H1 (cell line): ENCODE measurements around the gene XCL1. TPM values are rescaled to one million over a fixed set of nuclear protein-coding genes. Genes with fewer than 3 reads are reported as not detected.

Source experiments
- CTCF ChIA-PET: fragments of 300-600 bp; sonication (Branson Sonifier 250); formaldehyde crosslinking; loops from one replicate; lab custom pipeline; 2021; ENCODE audit not compliant: partially characterized antibody; lab: Charles Lee
- POLR2A ChIA-PET: fragments of 300-600 bp; sonication (Branson Sonifier 250); formaldehyde crosslinking; loops from one replicate; lab custom pipeline; 2021; ENCODE audit warnings: inconsistent platforms; ENCODE audit not compliant: partially characterized antibody; lab: Charles Lee
- DNase-seq, 2 experiments: peaks; one replicate each; pipeline versions ENCODE4 v3.0.0 to v3.0.0-alpha.2; 2010 to 2022; ENCODE audit warnings: low spot score in 2 of 2, low read depth in 1 of 2, mixed read lengths in 1 of 2
- FAIRE-seq: peaks from 2 replicates; lab custom pipeline; 2011; peaks lifted over from hg19 to GRCh38; lab: Jason Lieb, UNC
- H2AFZ ChIP-seq: 2 replicates; pipeline ENCODE4 v1.8.1; 2012; ENCODE audit warnings: low read length, inconsistent platforms
- H2AK5ac ChIP-seq: 2 replicates; pipeline ENCODE4 v1.6.1; 2013; ENCODE audit warnings: low read depth, low read length
- H2BK120ac ChIP-seq: replicated peaks from 2 replicates; pipeline ENCODE3; 2013; ENCODE audit warnings: low read depth, low read length, inconsistent platforms
- H2BK12ac ChIP-seq: 2 replicates; pipeline ENCODE4 v1.6.1; 2013; ENCODE audit warnings: low read depth, low read length
- H2BK15ac ChIP-seq: 2 replicates; pipeline ENCODE4 v1.6.1; 2013; ENCODE audit warnings: low read length
- H2BK20ac ChIP-seq: 2 replicates; pipeline ENCODE4 v1.6.1; 2013; ENCODE audit warnings: low read length
- H2BK5ac ChIP-seq: 2 replicates; pipeline ENCODE4 v1.6.1; 2013; ENCODE audit warnings: low read depth, low read length
- H3K14ac ChIP-seq: 2 replicates; pipeline ENCODE4 v1.6.1; 2013; ENCODE audit warnings: inconsistent platforms; ENCODE audit not compliant: insufficient read length
- H3K18ac ChIP-seq: 2 replicates; pipeline ENCODE4 v1.6.1; 2013; ENCODE audit warnings: low read length; ENCODE audit errors: extremely low read depth
- H3K23ac ChIP-seq: 2 replicates; pipeline ENCODE4 v1.6.1; 2013; ENCODE audit warnings: inconsistent platforms; ENCODE audit not compliant: insufficient read length
- H3K23me2 ChIP-seq: 2 replicates; pipeline ENCODE4 v1.6.1; 2013; ENCODE audit warnings: low read depth, low read length
- H3K27ac ChIP-seq: 2 replicates; pipeline ENCODE4 v1.6.1; 2011; ENCODE audit warnings: low read depth, low read length, inconsistent platforms
- H3K27me3 ChIP-seq, 4 experiments: replicated peaks in 1 of 4; 1 replicate in 1 of 4; 2 replicates in 3 of 4; pipeline versions ENCODE4 v1.6.1 to v1.8.1; 2011 to 2013; ENCODE audit warnings: low read length in 3 of 4, mild to moderate bottlenecking in 3 of 4, inconsistent platforms in 2 of 4, mixed read lengths in 2 of 4, moderate library complexity in 1 of 4; ENCODE audit not compliant: control insufficient read depth in 3 of 4, insufficient read depth in 3 of 4; ENCODE audit errors: extremely low read depth in 1 of 4
- H3K36me3 ChIP-seq, 4 experiments: 2 replicates each; pipeline versions ENCODE4 v1.6.1 to v1.8.1; 2011 to 2013; ENCODE audit warnings: mild to moderate bottlenecking in 4 of 4, low read length in 3 of 4, moderate library complexity in 2 of 4, control low read depth in 1 of 4, inconsistent platforms in 1 of 4; ENCODE audit not compliant: insufficient read depth in 4 of 4, control insufficient read depth in 2 of 4
- H3K4ac ChIP-seq: replicated peaks from 2 replicates; pipeline ENCODE3; 2013; ENCODE audit warnings: low read length, low read depth, mixed read lengths, inconsistent platforms; ENCODE audit not compliant: insufficient read length
- H3K4me1 ChIP-seq, 4 experiments: replicated peaks in 1 of 4; 1 replicate in 1 of 4; 2 replicates in 3 of 4; pipeline versions ENCODE4 v1.6.1 to v1.8.1; 2011 to 2013; ENCODE audit warnings: low read length in 3 of 4, inconsistent platforms in 2 of 4, mixed read lengths in 1 of 4; ENCODE audit not compliant: insufficient read depth in 4 of 4, control insufficient read depth in 3 of 4
- H3K4me2 ChIP-seq, 2 experiments: 2 replicates each; pipeline versions ENCODE4 v1.6.1 to v1.8.1; 2011 to 2013; ENCODE audit warnings: low read depth in 2 of 2, low read length in 2 of 2, control low read depth in 1 of 2, inconsistent platforms in 1 of 2, mild to moderate bottlenecking in 1 of 2; ENCODE audit not compliant: insufficient read depth in 1 of 2
- H3K4me3 ChIP-seq, 4 experiments: fragments of 200-600, 300-600 bp in 1 of 4; sonication (generic), shearing (Covaris generic), sonication (Bioruptor Twin) in 1 of 4; 2 replicates each; pipeline versions ENCODE4 v1.5.1 to v1.8.1; 2011 to 2016; ENCODE audit warnings: low read length in 4 of 4, low read depth in 3 of 4, control low read depth in 2 of 4, inconsistent platforms in 2 of 4, mild to moderate bottlenecking in 2 of 4, mixed read lengths in 1 of 4, moderate library complexity in 1 of 4; ENCODE audit not compliant: insufficient read depth in 2 of 4; ENCODE audit errors: extremely low read depth in 1 of 4
- H3K56ac ChIP-seq: replicated peaks from 2 replicates; pipeline ENCODE3; 2013; ENCODE audit warnings: low read depth, mild to moderate bottlenecking, mixed read lengths, low read length, inconsistent platforms; ENCODE audit not compliant: insufficient read length
- H3K79me1 ChIP-seq: 2 replicates; pipeline ENCODE4 v1.6.1; 2013; ENCODE audit warnings: low read depth, low read length, control low read depth
- H3K79me2 ChIP-seq, 2 experiments: 2 replicates each; pipeline versions ENCODE4 v1.6.1 to v1.8.1; 2012 to 2013; ENCODE audit warnings: low read length in 2 of 2, mild to moderate bottlenecking in 2 of 2, inconsistent platforms in 1 of 2; ENCODE audit not compliant: insufficient read depth in 2 of 2, control insufficient read depth in 1 of 2
- H3K9ac ChIP-seq, 4 experiments: replicated peaks in 1 of 4; 1 replicate in 1 of 4; 2 replicates in 3 of 4; pipeline versions ENCODE4 v1.6.1 to v1.8.1; 2011 to 2013; ENCODE audit warnings: low read depth in 3 of 4, low read length in 3 of 4, control low read depth in 2 of 4, mild to moderate bottlenecking in 2 of 4, moderate library complexity in 2 of 4, inconsistent platforms in 1 of 4; ENCODE audit errors: extremely low read depth in 1 of 4
- H3K9me3 ChIP-seq, 2 experiments: 2 replicates each; pipeline versions ENCODE4 v1.6.1 to v1.8.1; 2012 to 2013; ENCODE audit warnings: mild to moderate bottlenecking in 2 of 2, moderate library complexity in 2 of 2, control low read depth in 1 of 2, inconsistent platforms in 1 of 2, low read depth in 1 of 2, low read length in 1 of 2, mixed read lengths in 1 of 2; ENCODE audit not compliant: insufficient read depth in 2 of 2
- H4K20me1 ChIP-seq, 2 experiments: replicated peaks in 1 of 2; 2 replicates each; pipeline versions ENCODE3 to v1.8.1; 2011 to 2013; ENCODE audit warnings: inconsistent platforms in 2 of 2, low read length in 2 of 2, mild to moderate bottlenecking in 1 of 2; ENCODE audit not compliant: insufficient read depth in 2 of 2, control insufficient read depth in 1 of 2
- H4K5ac ChIP-seq: 2 replicates; pipeline ENCODE4 v1.6.1; 2013; ENCODE audit warnings: low read length, low read depth, mixed read lengths, inconsistent platforms; ENCODE audit not compliant: insufficient read length
- H4K8ac ChIP-seq: 2 replicates; pipeline ENCODE4 v1.8.0; 2013; ENCODE audit warnings: mild to moderate bottlenecking, moderate library complexity, low read length, inconsistent platforms; ENCODE audit not compliant: insufficient read depth; ENCODE audit errors: extremely low read depth
- H4K91ac ChIP-seq: replicated peaks from 2 replicates; pipeline ENCODE3; 2013; ENCODE audit warnings: low read length, mixed read lengths, inconsistent platforms; ENCODE audit not compliant: insufficient read length
- ATF2 ChIP-seq: IDR thresholded peaks from 2 replicates; pipeline ENCODE4 v1.6.1; 2012; ENCODE audit warnings: low read length, inconsistent platforms
- CHD2 ChIP-seq: IDR thresholded peaks from 2 replicates; pipeline ENCODE4 v1.6.1; 2012; ENCODE audit warnings: low read length, improper control_type of control experiment
- E2F6 ChIP-seq: IDR thresholded peaks from 2 replicates; pipeline ENCODE4 v1.6.1; 2012; ENCODE audit warnings: inconsistent platforms
- EP300 ChIP-seq, 2 experiments: IDR thresholded peaks; 1 replicate in 1 of 2; 2 replicates in 1 of 2; pipeline ENCODE4 v1.6.1; 2011 to 2012; ENCODE audit warnings: low read depth in 2 of 2, low read length in 2 of 2, mild to moderate bottlenecking in 2 of 2, borderline replicate concordance in 1 of 2, inconsistent platforms in 1 of 2, moderate library complexity in 1 of 2
- EZH2 ChIP-seq: fragments of 200-600 bp; sonication (generic); IDR thresholded peaks from 2 replicates; pipeline ENCODE4 v1.7.1; 2012; ENCODE audit warnings: low read depth, mild to moderate bottlenecking, moderate library complexity, low read length, inconsistent platforms; ENCODE audit not compliant: severe bottlenecking
- KDM4A ChIP-seq: IDR thresholded peaks from one replicate; pipeline ENCODE4 v1.7.1; 2012; ENCODE audit warnings: low read depth, mild to moderate bottlenecking, moderate library complexity, low read length, inconsistent platforms; ENCODE audit not compliant: severe bottlenecking
- MAX ChIP-seq: IDR thresholded peaks from 2 replicates; pipeline ENCODE4 v1.6.1; 2012; ENCODE audit warnings: inconsistent platforms
- POLR2A ChIP-seq, 2 experiments: IDR thresholded peaks; 1 replicate in 1 of 2; 2 replicates in 1 of 2; pipeline ENCODE4 v1.6.1; 2011; ENCODE audit warnings: low read depth in 2 of 2, low read length in 2 of 2, mild to moderate bottlenecking in 2 of 2; ENCODE audit errors: control extremely low read depth in 1 of 2
- RBBP5 ChIP-seq: IDR thresholded peaks from 2 replicates; pipeline ENCODE4 v1.7.1; 2012; ENCODE audit warnings: low read depth, mild to moderate bottlenecking, inconsistent platforms, low read length, moderate library complexity, borderline replicate concordance
- SIX5 ChIP-seq: IDR thresholded peaks from 2 replicates; pipeline ENCODE4 v1.6.1; 2011; ENCODE audit warnings: mild to moderate bottlenecking, low read depth, low read length
- SP1 ChIP-seq: IDR thresholded peaks from 2 replicates; pipeline ENCODE4 v1.6.1; 2011; ENCODE audit warnings: low read depth, low read length
- SP2 ChIP-seq: IDR thresholded peaks from 2 replicates; pipeline ENCODE4 v1.6.1; 2012; ENCODE audit warnings: mild to moderate bottlenecking, low read length, inconsistent platforms
- YY1 ChIP-seq: IDR thresholded peaks from 2 replicates; pipeline ENCODE4 v1.6.1; 2011; ENCODE audit warnings: low read depth, mild to moderate bottlenecking, low read length
- WGBS, 2 experiments: shearing (Covaris generic) in 1 of 2; methylation state at CpG; one replicate each; pipeline versions ENCODE4 v1.1.6 to v1.1.7; 2013 to 2015; ENCODE audit warnings: low lambda C conversion rate in 2 of 2, mixed read lengths in 2 of 2, inconsistent platforms in 1 of 2, low coverage in 1 of 2, missing lambda C conversion rate in 1 of 2; ENCODE audit not compliant: insufficient replicate concordance in 2 of 2, insufficient coverage in 1 of 2, insufficient read length in 1 of 2; ENCODE audit errors: extremely low coverage in 1 of 2, missing lambda C conversion rate in 1 of 2; 5-methylcytosine and 5-hydroxymethylcytosine counted together
- polyA plus RNA-seq, 7 experiments: library from polyadenylated mRNA; depleted of rRNA in 3 of 7; stranded (reverse) in 5 of 7; unstranded in 2 of 7; fragments of >200 nt in 5 of 7; fragments of 200-250 nt in 2 of 7; gene quantifications; 1 replicate in 5 of 7; 2 replicates in 1 of 7; 4 replicates in 1 of 7; pipeline versions ENCODE4 v1.2.1 to v1.2.3, GENCODE V29; 2011 to 2013; ENCODE audit warnings: missing spikeins in 2 of 7, mixed read lengths in 2 of 7
- total RNA-seq: library from RNA; stranded (reverse); fragmentation: NEBNext Ultra II Directional; extraction: Animal tissue kit (Norgen Biotek cat#: 25700); gene quantifications from 2 replicates; pipeline ENCODE4 v1.2.1, GENCODE V29; 2021

Gene XCL1
- total and polyA plus RNA-seq, 2 of the 8 experiments (the other 6 are each of a cell fraction or from before 2014, with no cell fraction given) = 0.39 to 0.63 TPM

- Histone ChIP-seq H3K56ac (no peak overlapping the region), H3K23ac (no peak overlapping the region), H3K36me3 (no peaks in the 10 kb centered on the region), H2AK5ac (no peak overlapping the region), H3K27me3 (no peaks in the 10 kb centered on the region), H2BK15ac (no peak overlapping the region), H3K4me2 (no peak overlapping the region), H3K23me2 (no peaks in the 10 kb centered on the region), H4K20me1 (no peaks in the 10 kb centered on the region), H4K8ac (no peak overlapping the region), H4K91ac (no peak overlapping the region), H2BK5ac (no peak overlapping the region), H3K4ac (no peak overlapping the region), H3K79me2 (no peaks in the 10 kb centered on the region), H2BK20ac (no peak overlapping the region), H3K4me1 (peaks cover 0 to 2% (median 0%) of the 10 kb centered on the region in 4 experiments; a peak in 1 of 7 replicates), H4K5ac (no peak overlapping the region), H3K27ac (no peak overlapping the region), H3K4me3 (no peak overlapping the region), H2BK120ac (no peak overlapping the region), H3K18ac (no peak overlapping the region), H3K79me1 (no peaks in the 10 kb centered on the region), H2AFZ (no peak overlapping the region), H2BK12ac (no peak overlapping the region), H3K9me3 (no peaks in the 10 kb centered on the region), H3K9ac (no peak overlapping the region), H3K14ac (no peak overlapping the region)
- FAIRE-seq (no peak), DNase-seq (no peak)
- 95% methylated on average over 3 of the region's 3 CpGs; no CpG with 5 or more reads in 1 of the 2 experiments for WGBS, 2 experiments
- ChIA-PET CTCF (no interaction called here), POLR2A (no interaction called here)
- no peak for TF ChIP-seq SP1
- no peak for TF ChIP-seq E2F6
- TF ChIP-seq SIX5 = no peak
- no peak for TF ChIP-seq EP300 (IDR thresholded peaks at IDR 0.05; ENCODE audit: borderline replicate concordance in 1 of 2, low read depth in 2 of 2, low read length in 2 of 2)
- TF ChIP-seq EZH2 = no peak
- TF ChIP-seq YY1 = no peak
- no peak for TF ChIP-seq POLR2A (IDR thresholded peaks at IDR 0.05; ENCODE audit: control extremely low read depth in 1 of 2, low read depth in 2 of 2, low read length in 2 of 2)
- TF ChIP-seq CHD2 = no peak
- TF ChIP-seq KDM4A = no peak
- no peak for TF ChIP-seq SP2
- TF ChIP-seq ATF2 = no peak
- TF ChIP-seq MAX = no peak
- no peak for TF ChIP-seq RBBP5
Observed at GRCh38 chr1:168572633-168573032, 3.8 kb upstream of the XCL1 start.
